Endometrial microvascular endothelial cells (primary cell): ENCODE measurements around the gene EXT2. TPM values are rescaled to one million over a fixed set of nuclear protein-coding genes. Genes with fewer than 3 reads are reported as not detected.

ENCODE experiments used
- in situ Hi-C: cut with HindIII; loops from 2 replicates; pipeline ENCODE4 v1.10.0; 2017; ENCODE audit warnings: low sequenced_read_pairs, low pct_unique_long_range_greater_than_20kb; ENCODE audit errors: inconsistent ontology term
- total RNA-seq: library from RNA; depleted of rRNA; stranded (reverse); fragments of >200 nt; gene quantifications from one replicate; pipeline ENCODE4 v1.2.3, GENCODE V29; 2015; ENCODE audit errors: inconsistent ontology term

EXT2 gene
- total RNA-seq, 1 donor from 2014 or later = 97.4 TPM

GRCh38 chr11:44188643-44189042, 93.2 kb downstream of the EXT2 start:
- in situ Hi-C loops = no loop called here

- in situ Hi-C loops = no loop called here
Measured at GRCh38 chr11:44189986-44190882, 94.8 kb downstream of the EXT2 start.

GRCh38 chr11:44190883-44191230, 95.4 kb downstream of the EXT2 start:
- in situ Hi-C loops = no loop called here

- in situ Hi-C loops = no loop called here
Measured at GRCh38 chr11:44191322-44192016, 96.0 kb downstream of the EXT2 start.

- in situ Hi-C loops = no loop called here
Measured at GRCh38 chr11:44192017-44192385, 96.5 kb downstream of the EXT2 start.

- in situ Hi-C loops = no loop called here
Measured at GRCh38 chr11:44192462-44193100, 97.1 kb downstream of the EXT2 start.

- in situ Hi-C loops = no loop called here
Measured at GRCh38 chr11:44193856-44194255, 98.4 kb downstream of the EXT2 start.

GRCh38 chr11:44198146-44198724, 102.8 kb downstream of the EXT2 start:
- in situ Hi-C loops = no loop called here

- in situ Hi-C loops = no loop called here
Measured at GRCh38 chr11:44199298-44199697, 103.8 kb downstream of the EXT2 start.

GRCh38 chr11:44199816-44200215, 104.3 kb downstream of the EXT2 start:
- in situ Hi-C loops = no loop called here

- in situ Hi-C loops = no loop called here
Measured at GRCh38 chr11:44203270-44204043, 108.0 kb downstream of the EXT2 start.

- in situ Hi-C loops = no loop called here
Measured at GRCh38 chr11:44205352-44205751, 109.9 kb downstream of the EXT2 start.

GRCh38 chr11:44205836-44206235, 110.4 kb downstream of the EXT2 start:
- in situ Hi-C loops = no loop called here

GRCh38 chr11:44207292-44207691, 111.8 kb downstream of the EXT2 start:
- in situ Hi-C loops = no loop called here

GRCh38 chr11:44208976-44209603, 113.6 kb downstream of the EXT2 start:
- in situ Hi-C loops = no loop called here

- in situ Hi-C loops = no loop called here
Measured at GRCh38 chr11:44212128-44212527, 116.7 kb downstream of the EXT2 start.

- in situ Hi-C loops = no loop called here
Measured at GRCh38 chr11:44213148-44213547, 117.7 kb downstream of the EXT2 start.

- in situ Hi-C loops = no loop called here
Measured at GRCh38 chr11:44217432-44217831, 122.0 kb downstream of the EXT2 start.
